ENCODE results near the gene PPP1R8.
"Not testable (repeated sequence)": the region's sequence is repeated elsewhere in the genome, so short reads cannot be mapped to it uniquely, and the experiment has no call there.

Gene PPP1R8

DNA sequence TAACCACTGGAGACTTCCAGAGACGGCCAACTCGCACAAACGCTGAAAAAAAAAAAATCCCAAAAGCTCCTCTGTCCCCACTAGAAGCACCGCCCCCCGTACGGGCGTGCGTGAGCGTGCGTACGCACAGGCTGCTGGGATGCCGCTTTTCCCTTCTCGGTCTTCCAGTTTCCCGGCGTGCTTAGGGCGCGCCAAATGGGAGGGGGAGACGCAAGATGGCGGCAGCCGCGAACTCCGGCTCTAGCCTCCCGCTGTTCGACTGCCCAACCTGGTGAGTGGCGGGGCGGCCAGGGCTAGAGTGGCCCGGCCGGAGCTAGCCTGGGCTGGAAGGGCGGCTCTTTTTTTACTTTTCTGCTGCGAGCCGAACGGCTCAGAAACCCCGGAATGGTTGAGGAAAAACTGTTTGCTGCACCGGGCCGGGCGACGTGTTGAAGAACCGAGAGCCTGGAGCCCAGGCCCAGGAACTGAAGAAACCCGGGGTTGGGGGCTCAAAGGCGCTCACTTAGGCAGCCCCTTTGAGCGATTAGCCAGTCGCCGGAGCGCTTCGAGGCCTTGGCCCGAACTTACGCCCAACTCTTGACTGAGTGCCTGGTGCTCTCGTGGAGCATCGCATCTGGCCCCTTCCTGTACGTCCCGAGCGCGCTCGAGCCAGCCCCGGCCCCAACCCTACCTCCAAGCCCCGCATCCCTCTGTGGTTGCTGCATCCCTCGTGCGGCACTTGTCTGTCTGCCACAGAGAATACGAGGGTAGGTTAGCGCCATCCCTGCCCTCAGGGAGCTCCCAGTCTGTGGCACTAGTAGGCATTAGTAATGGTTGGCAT, at the start of gene PPP1R8:
Gene PPP1R8 (plus strand): TSS at position 162 of the 820 bp plus-strand sequence. CDS start 54 bp downstream, at position 216.
- DNase-seq (ENCODE audit: extremely low read depth in 1 of 2, low read depth in 1 of 2): peak; percentile 61 to 81

DNA sequence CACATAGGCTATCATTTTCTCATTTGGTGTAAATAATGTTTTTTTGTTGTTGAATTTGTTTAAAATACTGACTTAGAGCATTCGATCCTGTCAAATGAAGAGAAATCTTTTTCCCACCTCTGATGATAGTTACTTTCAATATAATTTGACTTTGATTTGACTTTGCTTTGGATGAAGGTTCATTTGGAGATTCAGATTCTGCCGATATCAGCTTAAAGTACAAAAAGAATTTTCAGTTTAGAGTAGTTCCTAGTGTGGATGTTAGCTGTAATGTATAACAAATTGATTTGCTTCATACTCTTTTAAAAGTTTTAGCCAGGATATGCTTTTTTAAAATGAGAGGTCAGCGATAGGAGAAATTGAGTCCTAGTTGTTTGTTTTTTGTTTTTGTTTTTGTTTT, 47.6 kb upstream of the PPP1R8 start:
- DNase-seq (ENCODE audit: extremely low read depth in 1 of 2, low read depth in 1 of 2): no peak

DNA sequence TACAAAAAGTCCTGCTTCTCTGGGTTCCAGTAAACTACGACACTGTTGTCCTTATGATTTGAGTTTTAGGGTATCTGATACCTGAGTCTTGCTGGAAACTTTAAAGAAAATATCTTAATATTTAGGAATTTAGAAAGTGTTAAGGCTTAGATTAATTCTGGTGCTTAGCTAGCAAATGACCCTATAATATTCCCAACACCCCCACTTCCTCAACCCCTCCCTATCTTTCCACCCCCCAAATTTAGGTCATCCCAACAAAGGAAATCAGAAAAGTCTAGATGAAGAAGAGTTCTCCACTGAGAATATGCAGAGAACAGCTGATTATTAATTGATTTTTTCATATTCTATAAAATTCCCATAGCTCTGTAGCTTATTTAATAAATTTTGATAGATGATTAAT, 45.9 kb upstream of the PPP1R8 start:
- no peak for DNase-seq (ENCODE audit: extremely low read depth in 1 of 2, low read depth in 1 of 2)

DNA sequence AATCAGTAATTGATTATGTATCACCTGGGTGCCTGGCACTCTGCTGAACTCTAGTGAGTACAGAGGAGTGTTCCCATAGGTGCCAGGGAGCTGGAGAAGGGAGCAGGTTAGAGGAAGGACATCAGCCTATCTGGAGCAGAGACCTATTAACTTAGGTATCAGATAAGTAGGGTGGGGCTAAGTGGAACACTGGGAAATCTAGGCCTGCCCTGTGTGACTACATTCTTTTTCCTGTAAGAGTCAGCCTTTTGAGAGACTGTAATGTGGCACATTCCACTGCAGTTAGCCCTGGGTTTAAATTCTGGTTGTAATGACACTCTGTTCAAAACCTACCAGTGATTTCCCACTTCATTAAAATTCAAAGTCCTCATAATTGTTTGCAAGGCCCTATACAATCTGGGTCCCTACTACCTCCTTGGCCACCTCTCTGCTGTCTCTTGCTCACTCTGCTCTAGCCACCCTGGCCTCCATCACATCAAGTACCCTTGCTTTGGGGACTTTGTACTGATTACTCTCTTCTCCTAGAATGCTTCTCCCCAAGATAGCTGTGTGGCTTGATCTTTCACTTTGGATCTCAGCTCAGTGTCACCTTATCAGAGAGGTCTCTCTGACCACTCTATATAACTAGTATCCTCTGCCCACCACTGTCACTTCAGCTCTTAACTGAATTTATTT, 44.7 kb upstream of the PPP1R8 start:
- no peak for DNase-seq (ENCODE audit: extremely low read depth in 1 of 2, low read depth in 1 of 2)

DNA sequence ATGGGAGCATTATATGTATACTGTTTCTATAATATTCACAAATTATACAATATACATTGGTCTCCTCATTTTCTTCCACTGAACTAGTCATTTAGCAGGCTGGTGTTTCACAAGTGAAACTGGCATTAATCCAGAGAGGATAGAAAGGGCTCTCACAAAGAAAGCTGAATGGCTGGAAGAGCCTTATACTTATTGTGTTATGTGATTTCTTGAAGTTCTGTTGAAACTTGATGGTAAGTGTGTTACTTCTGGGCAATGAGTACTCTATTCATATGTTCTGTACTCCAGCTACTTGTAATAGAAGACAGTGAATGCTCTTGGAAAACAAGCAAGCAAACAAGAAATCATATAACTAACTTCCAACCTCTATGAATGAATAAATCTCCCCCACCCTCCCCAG, 42.7 kb upstream of the PPP1R8 start:
- DNase-seq (ENCODE audit: extremely low read depth in 1 of 2, low read depth in 1 of 2): no peak

DNA sequence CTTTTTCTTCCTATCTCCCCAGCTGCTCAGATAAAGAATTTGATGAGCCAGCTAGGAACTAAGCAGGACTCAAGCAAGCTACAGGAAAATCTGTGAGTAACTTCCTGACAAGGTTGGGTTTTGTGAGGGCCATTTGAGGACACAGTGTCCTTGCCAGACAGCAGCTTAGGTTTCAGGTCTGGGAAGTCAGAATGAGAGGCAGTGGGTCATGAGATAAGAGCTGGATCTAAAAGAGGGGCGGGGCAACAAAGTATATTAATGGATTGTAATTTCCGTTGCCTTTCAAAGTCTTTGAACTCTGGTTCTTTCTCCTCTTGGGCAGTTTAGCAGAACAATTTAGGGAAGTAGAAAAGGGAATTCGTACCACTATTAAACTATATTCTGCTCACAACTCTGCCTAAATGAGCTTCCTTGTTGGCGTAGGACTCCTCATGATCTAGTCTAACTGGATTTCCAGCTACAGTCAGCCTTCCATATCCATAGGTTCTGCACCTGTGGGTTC, 41.0 kb upstream of the PPP1R8 start:
- DNase-seq (ENCODE audit: extremely low read depth in 1 of 2, low read depth in 1 of 2): no peak

DNA sequence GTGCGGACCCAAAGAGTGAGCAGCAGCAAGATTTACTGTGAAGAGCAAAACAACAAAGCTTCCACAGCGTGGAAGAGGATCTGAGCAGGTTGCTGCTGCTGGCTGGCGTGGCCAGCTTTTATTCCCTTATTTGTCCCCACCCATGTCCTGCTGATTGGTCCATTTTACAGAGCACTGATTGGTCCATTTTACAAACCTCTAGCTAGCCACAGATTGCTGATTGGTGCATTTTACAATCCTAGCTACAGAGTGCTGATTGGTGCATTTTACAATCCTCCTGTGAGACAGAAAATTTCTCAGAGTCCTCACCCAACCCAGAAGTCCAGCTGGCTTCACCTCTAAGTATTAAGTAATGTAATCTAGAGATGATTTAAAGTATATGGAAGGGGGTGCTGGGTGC, 40.3 kb upstream of the PPP1R8 start:
- not testable (repeated sequence) for DNase-seq (ENCODE audit: extremely low read depth in 1 of 2, low read depth in 1 of 2)

DNA sequence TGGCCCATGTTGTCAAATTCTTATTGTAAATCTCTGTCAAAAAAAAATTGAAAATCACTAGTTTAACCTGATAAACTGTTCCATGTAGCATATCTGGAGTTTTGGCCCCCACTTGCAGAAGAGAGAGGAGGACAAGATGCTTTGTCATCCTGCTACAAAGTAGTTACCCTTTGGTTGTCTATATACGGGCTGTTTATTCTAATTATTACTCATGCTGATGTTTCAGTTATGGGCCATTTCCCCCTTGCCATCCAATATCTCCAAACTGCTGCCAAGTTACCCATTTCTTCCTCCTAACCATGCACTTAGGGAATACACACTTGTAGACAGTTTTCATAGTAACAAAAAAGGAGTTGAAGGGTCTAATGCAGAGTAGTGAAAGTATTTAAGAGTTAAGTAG, 35.0 kb upstream of the PPP1R8 start:
- no peak for DNase-seq (ENCODE audit: extremely low read depth in 1 of 2, low read depth in 1 of 2)

DNA sequence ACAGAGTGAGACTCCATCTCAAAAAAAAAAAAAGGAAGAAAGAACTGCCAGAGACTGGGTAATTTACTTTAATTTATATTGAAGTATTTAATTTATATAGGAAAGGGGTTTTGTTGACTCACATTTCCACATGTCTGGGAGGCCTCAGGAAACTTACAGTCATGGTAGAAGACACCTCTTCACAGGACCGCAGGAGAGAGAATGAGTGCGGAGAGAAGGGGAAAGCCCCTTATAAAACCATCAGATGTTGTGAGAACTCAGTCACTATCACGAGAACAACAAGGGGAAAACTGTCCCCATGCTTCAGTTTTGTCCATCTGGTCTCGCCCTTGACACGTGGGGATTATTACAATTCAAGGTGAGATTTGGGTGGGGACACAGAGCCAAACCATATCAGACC, 25.8 kb upstream of the PPP1R8 start:
- DNase-seq (ENCODE audit: extremely low read depth in 1 of 2, low read depth in 1 of 2): no peak

DNA sequence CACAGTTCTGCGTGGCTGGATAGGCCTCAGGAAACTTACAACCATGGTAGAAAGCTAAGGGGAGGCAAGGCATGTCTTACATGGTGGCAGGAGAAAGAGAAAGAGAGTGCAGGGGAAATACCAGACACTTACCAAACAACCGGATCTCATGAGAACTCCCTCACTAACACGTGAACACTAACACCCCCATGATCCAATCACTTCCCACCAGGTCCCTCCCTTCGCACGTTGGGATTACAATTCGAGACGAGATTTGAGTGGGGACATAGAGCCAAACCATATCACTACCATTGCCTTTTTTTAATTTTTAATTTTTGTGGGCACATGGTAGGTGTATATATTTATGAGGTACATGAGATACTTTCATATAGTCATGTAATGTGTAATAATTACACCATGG, 23.8 kb upstream of the PPP1R8 start:
- no peak for DNase-seq (ENCODE audit: extremely low read depth in 1 of 2, low read depth in 1 of 2)

DNA sequence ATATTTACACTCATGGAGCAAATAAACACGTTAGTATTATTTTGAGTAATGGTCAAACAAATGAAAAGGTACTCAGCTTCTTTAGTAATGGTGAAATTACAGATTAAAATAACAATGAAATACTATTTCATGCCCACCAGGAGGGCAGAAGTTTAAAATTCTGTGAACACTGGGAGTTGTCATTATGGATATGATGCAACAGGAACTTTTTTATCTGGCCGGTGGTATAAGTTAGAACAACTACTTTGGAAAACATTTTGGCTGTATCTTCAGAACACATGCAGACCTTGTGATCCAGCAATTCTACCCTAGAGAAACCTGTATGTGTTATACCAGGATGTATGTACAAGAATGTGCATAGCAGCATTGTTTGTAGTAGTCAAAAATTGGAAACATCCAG, 23.2 kb upstream of the PPP1R8 start:
- no peak for DNase-seq (ENCODE audit: extremely low read depth in 1 of 2, low read depth in 1 of 2)

DNA sequence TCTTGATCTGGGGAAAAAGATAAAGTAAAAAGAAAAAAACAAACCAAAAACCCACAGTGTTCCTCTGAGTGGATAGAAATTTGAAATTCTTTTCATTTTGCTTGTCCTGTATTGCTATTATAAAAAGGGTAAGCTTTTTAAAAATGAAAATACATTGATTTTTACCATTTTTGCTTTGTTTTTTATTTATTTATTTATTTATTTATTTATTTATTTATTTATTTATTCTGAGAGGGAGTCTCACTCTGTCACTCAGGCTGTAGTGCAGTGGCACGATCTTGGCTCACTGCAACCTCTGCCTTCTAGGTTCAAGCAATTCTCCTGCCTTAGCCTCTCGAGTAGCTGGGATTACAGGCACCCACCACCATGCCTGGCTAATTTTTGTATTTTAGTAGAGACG, 22.5 kb upstream of the PPP1R8 start:
- not testable (repeated sequence) for DNase-seq (ENCODE audit: extremely low read depth in 1 of 2, low read depth in 1 of 2)

DNA sequence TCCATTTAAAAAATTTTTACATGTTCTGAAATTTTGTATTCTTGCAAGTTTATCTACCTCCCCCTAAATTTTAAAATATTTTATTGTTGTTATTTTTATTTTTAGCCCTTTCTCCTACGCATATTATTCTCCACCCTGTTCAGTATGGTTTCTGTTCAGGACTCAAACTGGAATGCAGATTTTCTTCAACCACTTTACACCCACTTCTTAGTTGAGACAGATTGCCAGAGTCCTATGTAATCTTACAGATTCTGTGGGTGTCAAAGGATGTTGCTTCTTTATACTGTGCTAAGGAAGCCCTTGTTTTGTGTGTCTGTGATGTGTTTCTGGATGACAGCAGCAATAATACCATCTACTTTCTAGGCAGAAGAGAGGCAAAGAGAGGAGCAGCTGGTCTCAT, 20.7 kb upstream of the PPP1R8 start:
- no peak for DNase-seq (ENCODE audit: extremely low read depth in 1 of 2, low read depth in 1 of 2)

DNA sequence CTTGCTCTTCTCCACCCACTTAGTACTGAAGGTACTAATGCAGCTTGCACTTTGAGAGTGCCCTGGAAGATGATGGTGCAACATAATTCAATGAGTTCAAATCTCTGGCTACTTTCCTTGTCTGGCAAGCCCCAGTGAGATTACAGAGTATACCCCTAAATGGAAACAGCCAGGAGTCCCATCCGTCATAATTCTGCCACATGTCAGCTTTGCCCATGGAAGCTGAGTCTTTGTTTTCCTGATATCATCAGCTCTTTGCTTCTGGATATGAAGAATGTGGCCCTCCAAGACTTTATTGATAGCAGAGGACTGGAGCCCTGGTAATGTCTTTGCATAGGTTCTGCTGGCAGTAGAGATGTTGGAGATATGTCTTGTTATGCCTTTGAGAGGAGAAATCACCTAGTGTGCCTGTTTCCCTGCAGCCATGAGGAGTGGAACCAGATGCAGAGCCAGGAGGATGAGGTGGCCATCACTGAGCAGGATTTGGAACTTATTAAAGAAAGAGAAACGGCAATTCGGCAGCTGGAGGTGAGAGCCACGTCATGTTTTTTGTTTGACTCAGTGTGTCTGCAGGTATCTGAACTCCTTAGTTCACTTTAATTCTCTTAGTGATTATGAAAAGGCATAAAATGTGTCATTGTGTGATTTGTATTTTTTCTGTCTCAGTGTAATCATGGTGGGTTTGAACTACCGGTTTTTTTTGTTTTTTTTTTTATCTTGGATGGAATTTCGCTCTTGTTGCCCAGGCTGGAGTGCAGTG, 18.7 kb upstream of the PPP1R8 start:
- no peak for DNase-seq (ENCODE audit: extremely low read depth in 1 of 2, low read depth in 1 of 2)

DNA sequence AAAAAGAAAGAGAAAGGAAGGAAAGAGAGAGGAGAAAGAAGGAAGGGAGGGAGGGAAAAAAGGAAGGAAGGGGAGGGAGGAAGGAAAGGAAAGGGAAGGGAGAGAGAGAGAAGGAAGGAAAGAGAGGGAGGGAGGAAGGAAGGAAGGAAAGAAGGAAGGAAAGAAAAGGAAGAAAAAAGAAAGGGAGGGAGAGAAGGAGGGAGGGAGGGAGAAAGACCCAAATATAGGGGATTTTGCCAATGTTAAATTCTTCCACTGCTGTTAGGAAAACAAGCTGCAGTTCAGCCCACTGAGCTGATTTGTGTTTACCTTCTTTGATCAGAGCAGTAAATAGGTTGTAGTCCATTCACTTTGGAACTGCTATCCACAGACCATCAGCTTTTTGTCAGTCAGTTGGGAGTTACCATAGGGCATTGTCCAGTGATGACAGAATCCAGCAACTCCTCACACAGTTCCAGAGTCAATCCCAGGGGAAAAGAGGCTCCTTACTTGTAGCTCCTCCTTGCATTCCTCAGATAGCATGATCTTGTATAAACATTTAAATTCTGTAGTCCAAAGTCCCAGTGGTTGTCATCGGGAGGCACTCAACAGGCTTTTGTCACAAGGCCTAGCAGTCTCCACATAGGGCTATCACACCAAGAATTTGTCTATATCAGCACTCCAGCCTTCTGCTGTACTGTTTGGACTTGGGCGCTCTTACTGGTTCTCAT, 13.5 kb upstream of the PPP1R8 start:
- DNase-seq (ENCODE audit: extremely low read depth in 1 of 2, low read depth in 1 of 2): no peak

DNA sequence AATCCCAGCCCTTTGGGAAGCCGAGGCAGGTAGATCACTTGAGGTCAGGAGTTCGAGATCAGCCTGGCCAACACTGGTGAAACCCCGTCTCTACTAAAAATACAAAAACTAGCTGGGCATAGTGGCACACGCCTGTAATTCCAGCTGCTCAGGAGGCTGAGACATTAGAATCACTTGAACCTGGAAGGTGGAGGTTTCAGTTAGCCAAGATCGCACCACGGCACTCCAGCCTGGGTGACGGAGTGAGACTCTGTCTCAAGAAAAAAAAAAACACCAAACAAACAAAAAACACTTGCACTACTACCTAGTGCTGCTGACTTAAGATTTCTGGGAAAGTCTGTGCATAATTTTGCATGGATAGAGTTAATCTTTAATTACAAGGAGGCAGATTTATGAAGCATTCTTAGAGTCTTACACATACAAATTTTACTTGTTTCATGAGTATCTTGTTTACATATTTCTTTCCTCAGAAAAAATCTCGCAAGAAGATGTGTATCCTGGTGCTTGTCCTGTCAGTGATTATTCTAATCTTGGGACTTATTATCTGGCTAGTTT, 8.7 kb upstream of the PPP1R8 start:
- DNase-seq (ENCODE audit: extremely low read depth in 1 of 2, low read depth in 1 of 2): no peak

DNA sequence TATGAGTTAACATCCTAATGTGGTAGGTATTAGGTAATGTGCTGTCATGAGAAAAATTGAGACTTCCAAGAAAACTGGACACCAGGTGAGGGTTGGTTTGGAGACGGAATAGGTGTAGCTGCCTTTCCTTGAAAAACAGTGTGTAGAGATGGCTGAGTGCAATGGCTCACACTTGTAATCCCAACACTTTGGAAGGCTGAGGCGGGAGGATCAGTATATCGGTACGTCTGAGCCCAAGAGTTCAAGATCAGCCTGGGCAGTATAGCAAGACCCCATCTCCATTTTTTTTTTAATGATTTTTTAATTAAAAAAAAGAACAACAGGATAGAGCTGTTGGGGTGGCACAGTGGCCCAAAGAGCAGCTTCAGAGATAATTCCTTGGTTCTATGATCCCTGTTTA, 6.8 kb upstream of the PPP1R8 start:
- no peak for DNase-seq (ENCODE audit: extremely low read depth in 1 of 2, low read depth in 1 of 2)

DNA sequence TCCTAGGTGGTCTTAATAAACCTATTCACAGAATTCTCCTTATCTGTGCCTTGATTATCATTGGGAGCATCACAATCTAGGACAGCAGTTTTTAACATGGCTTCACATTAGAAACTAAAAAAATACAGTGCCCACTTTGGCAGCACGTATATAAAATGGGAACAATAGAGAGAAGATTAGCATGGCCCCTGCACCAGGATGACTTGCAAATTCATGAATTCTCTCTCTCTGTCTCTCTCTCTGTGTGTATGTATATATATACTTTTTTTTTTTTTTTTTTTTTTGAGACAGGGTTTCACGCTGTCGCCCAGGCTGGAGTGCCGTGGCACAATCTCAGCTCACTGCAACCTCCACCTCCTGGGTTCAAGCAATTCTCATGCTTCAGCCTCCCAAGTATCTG, 6.2 kb upstream of the PPP1R8 start:
- DNase-seq (ENCODE audit: extremely low read depth in 1 of 2, low read depth in 1 of 2): no peak

DNA sequence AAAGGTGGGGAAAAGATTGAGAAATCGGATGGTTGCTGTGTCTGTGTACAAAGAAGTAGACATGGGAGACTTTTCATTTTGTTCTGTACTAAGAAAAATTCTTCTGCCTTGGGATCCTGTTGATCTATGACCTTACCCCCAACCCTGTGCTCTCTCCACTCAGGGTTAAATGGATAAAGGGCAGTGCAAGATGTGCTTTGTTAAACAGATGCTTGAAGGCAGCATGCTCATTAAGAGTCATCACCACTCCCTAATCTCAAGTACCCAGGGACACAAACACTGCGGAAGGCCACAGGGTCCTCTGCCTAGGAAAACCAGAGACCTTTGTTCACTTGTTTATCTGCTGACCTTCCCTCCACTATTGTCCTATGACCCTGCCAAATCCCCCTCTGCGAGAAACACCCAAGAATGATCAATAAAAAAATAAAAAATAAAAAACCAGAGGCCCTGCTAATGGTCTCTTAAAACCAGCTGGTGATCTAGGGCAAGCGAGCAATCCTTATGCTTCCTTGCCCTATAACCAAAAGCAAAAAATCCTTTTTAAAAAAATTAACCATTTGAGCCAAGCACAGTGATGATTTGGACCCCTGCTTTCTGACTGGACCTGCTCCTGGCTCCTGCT, 1.1 kb upstream of the PPP1R8 start:
- DNase-seq (ENCODE audit: extremely low read depth in 1 of 2, low read depth in 1 of 2): not testable (repeated sequence)

Measured in activated CD8-positive, alpha-beta memory T cell treated with anti-CD3 and anti-CD28 coated beads for 1 hour (primary cell).